HFF-Myc (cell line): Measurements from ENCODE around the gene USP31.

Source experiments
- DNase-seq: peaks from one replicate; pipeline ENCODE4 v3.0.0-alpha.2; 2011; ENCODE audit warnings: low read depth; ENCODE audit errors: extremely low read depth
- H3K4me3 ChIP-seq: replicated peaks from 2 replicates; pipeline ENCODE4 v1.5.1; 2011; ENCODE audit warnings: low read depth, mild to moderate bottlenecking, control low read depth, low read length
- CTCF ChIP-seq: IDR thresholded peaks from 2 replicates; pipeline ENCODE4 v1.5.1; 2012; ENCODE audit warnings: mild to moderate bottlenecking, low read depth, low read length, control low read depth; ENCODE audit errors: missing control alignments

USP31 gene

GRCh38 chr16:23035240-23035639, 114.0 kb downstream of the USP31 start:
- no peak for DNase-seq
- H3K4me3 ChIP-seq, result no peak overlapping the region
- no peak for TF ChIP-seq CTCF

- no peak for TF ChIP-seq CTCF
- no peak overlapping the region for H3K4me3 ChIP-seq
- no peak for DNase-seq
Observed at GRCh38 chr16:23031508-23032098, 117.6 kb downstream of the USP31 start.

- DNase-seq, result no peak
Observed at GRCh38 chr16:23029733-23030420, 119.4 kb downstream of the USP31 start.

GRCh38 chr16:23027386-23027785, 121.9 kb downstream of the USP31 start:
- DNase-seq, result no peak
- H3K4me3 ChIP-seq, result no peak overlapping the region
- no peak for TF ChIP-seq CTCF

More at GRCh38 chr16:23029733-23030420, 119.4 kb downstream of the USP31 start:
- TF ChIP-seq CTCF, result no peak
- H3K4me3 ChIP-seq, result no peak overlapping the region

- DNase-seq, result peak; percentile 15
Observed at GRCh38 chr16:23026784-23027362, 122.4 kb downstream of the USP31 start.

GRCh38 chr16:23025692-23026307, 123.5 kb downstream of the USP31 start:
- DNase-seq, result peak; percentile 30
- TF ChIP-seq CTCF, result no peak
- no peak overlapping the region for H3K4me3 ChIP-seq

More at GRCh38 chr16:23026784-23027362, 122.4 kb downstream of the USP31 start:
- no peak for TF ChIP-seq CTCF
- H3K4me3 ChIP-seq, result no peak overlapping the region
